Activated T-helper 1 cell treated with Interleukin-2 at 50 U/mL for 16 hours (primary cell): ENCODE data around the gene ANXA4.

ENCODE experiments used
- DNase-seq: peaks from one replicate; pipeline ENCODE4 v3.0.0-alpha.2; 2020; ENCODE audit warnings: low read depth

Gene ANXA4

DNA sequence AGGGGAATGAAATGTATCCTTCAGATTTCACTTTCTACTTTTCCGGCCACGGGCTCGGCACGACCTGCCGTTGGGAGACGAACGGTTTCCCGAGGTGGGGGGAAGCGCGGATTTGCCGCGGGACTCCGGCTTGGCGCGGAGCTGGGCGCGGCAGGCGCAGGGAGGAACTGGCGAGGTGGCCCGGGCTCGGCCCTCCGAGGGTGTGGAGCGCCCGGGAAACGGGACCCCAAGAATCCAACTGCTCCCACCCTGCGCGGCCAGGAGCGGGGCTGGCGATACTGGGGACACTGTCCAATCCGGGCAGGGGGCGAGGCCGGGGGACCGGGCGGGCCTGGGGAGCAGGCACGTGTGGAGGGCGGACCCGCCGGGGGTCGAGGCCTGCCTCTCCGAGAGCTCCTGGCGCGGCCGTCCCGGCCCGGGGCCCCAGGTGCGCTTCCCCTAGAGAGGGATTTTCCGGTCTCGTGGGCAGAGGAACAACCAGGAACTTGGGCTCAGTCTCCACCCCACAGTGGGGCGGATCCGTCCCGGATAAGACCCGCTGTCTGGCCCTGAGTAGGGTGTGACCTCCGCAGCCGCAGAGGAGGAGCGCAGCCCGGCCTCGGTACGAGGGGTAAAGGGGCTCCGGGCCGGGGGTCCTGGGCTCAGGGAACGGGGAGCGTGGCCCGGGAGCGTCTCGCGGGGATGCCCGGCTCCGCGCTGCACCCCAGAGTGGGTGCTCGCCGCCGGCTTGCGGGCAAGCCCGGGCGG, at the start of gene ANXA4:
Gene ANXA4, plus strand, starts transcription at position 560 of the 747 bp plus-strand sequence. CDS start 39,432 bp downstream, outside the sequence.
- peak; percentile 39 for DNase-seq

DNA sequence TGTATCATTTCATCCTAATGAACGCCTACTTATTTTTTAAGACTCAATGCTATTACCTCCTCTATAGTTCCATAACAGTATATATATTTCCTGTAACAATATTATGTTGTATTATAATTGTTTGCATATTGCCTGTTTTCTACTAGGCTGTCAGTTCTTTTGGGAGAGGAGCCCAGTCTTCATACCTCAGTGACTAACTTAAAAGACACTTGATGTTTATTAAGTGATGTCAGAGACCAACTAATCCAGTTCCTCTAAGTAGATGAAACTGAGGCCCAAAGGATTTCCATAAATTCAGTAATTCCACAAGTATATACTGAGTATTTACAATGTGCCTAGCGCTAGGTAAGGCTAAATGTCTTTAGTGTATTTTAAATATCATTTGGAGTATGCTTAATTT, 49.5 kb upstream of the ANXA4 start:
- DNase-seq: no peak

DNA sequence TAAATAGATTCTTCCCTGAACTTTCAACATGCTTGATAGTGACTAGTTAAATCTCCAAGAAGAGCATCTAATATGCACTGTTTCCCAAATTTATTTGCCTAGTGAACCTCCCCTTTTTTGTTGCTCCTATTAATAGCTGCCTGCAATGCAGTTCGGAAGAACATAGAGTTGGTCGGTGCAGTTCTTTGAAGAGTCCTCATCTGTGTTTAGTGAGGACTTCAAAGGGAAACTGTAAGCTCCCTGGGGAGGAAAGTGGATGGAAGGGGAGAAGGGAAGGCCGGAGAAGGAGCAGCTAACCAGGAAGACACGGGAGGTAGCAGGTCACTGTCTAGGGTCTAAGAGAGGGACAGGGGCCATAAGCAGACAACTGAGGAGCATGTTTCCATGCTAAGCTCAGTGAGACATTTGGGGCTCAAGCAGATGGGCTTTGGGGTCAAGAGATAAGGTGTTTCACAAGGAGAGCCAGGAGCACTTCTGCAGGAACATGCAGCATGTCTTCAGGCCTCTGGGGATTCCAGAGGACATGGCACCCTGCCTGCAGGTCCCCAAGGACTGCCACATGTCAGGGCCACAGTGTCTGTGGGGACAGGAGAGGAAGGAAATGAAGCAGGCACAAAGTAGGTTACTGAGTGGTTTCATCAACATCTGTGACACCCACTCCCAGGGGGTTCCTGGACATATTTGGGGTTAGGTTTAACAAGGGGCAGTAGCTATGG, 48.7 kb upstream of the ANXA4 start:
- DNase-seq: peak; percentile 9

DNA sequence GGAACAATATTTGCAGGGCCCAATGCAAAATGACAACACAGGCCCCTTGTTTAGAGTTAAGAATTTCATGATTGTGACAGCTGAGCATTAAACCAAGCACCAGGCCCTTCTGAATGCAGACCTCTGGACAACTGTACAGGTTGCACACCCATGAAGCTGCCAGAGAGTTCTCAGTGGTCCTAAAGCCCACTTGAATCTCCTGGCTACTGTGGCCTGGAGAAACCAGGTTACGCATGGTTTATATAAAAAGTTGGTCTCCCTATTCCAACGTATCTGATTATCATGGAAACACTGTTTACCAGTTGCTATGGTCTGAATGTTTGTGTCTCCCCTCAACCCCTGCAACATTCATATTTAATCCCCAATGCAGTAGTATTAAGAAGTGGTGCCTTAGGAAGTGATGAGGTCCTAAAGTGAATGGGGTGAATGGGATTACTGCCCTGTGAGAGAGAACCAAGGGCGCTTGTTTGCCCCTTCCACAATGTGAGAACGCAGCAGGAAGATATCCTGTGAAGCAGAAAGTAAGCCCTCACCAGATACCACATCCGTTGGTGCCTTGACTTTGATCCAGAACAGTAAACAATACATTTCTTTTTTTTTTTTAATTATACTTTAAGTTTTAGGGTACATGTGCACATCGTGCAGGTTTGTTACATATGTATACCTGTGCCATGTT, 48.0 kb upstream of the ANXA4 start:
- peak; percentile 29 for DNase-seq

DNA sequence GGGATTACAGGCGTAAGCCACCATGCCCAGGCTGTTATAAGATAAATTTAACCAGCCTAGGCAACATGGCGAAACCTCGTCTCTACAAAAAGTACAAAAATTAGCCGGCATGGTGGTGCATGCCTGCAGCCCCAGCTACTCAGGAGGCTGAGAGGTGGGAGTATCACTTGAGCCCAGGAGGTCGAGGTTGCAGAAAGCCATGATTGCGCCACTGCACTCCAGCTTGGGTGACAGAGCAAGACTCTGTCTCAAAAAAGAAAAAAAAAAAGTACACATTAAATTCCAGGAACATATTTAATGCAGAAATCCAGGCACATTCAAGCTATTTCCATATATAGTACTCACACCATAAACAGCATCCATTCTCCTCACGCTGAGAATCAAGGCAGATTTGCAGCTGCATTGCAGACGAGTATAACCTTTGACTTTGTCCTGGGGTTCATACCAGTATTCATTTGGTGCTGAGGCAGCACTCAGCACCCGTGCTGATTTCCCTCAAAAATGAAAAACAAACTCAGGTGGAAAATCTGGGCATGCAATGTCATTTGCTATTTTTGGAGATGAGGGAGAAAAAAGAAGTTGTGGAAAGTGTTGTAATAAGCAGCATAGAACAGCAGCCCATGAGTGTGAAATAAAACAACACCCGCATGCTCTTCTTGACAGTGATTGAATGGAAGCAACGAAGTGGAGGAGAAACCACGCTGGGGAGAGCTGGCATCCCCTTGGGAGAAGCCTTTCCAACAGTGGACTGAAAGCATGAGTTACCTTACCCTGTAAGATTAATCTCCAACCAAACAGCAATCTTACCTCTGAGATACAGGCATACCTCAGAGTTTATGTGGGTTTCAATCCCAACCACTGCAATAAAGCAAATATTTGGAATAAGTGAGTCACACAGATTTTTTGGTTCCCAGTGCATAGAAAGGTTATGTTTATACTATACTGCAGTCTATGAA, 46.8 kb upstream of the ANXA4 start:
- no peak for DNase-seq

DNA sequence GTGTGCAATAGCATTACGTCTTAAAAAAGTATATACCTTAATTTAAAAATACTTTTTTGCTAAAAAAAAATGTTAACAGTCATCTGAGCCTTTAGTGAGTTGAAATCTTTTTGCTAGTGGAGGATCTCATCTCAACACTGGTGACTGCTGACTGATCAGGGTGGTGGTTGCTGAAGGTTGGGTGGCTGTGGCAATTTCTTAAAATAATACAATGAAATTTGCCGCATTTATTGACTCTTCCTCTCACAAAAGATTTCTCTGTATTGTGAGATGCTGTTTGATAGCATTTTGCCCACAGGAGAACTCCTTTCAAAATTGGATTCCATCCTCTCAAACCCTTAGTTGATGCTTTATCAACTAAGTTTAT, 46.1 kb upstream of the ANXA4 start:
- DNase-seq: no peak

DNA sequence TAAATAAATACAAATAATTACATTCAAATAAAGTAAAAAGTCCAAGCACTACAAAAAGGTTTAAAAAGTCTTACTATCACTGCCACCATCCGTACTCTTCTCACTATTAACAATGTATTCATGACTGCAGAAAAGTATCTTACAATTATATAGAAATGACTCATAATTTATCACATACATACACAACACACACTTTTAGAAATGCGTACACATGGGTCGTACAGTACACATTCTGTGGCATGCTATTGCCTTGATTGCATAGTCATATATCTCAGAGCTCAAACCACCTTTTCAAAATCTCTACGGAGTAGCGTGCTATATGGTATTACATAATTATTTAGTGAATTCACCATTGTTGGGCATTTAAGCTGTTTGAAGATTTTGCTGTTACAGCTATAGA, 41.6 kb upstream of the ANXA4 start:
- DNase-seq: no peak

DNA sequence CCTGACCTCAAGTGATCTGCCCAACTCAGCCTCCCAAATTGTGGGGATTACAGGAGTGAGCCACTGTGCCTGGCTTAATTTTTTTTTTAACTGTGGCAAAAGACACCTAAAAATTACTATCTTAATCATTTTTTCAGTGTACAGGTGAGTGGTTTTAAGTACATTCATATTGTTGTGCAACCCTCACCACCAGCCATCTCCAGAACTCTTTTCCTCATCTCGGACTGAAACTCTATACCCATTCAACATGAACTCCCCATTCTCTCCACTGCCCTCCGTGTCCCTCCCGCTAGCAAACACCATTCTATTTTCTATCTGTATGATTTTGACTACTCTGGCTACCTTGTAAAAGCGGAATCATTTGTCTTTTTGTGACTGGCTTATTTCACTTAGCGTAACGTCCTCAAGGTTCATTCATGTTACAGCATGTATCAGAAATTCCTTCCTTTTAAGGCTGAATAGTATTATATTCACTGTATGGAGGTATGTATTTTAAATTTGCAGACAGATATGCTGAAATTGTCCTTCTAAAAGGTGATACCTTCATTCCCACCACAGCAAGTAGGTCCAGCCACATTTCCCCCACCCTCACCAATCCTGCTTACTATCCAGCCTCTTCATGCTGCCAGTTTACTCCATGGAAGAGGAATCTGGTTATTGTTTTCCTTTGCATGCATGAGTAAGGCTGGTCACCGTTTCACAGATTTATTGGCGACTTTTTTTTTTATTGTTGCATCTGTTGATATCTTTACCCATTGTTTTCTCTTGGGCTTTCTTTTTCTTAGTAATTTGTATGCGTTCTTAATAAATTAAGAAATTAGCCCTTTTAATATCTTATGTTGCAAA, 40.6 kb upstream of the ANXA4 start:
- no peak for DNase-seq

DNA sequence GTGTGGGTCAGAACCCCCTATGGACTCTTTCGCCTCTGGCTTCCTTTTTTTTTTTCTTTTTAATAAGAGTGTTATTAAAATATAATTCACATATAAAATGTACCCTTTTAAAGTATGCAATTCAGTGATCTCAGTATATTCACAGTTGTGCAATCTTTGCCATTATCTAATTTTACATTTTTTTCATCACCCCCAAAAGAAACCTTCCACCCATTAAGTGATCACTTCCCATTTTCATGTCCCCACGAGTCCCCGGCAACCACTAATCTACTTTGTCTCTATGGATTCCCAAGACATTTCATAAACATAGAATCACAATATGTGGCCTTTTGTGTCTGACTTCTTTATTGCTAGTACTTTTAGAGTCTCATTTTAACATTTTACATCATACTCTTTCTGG, 38.7 kb upstream of the ANXA4 start:
- DNase-seq: no peak

DNA sequence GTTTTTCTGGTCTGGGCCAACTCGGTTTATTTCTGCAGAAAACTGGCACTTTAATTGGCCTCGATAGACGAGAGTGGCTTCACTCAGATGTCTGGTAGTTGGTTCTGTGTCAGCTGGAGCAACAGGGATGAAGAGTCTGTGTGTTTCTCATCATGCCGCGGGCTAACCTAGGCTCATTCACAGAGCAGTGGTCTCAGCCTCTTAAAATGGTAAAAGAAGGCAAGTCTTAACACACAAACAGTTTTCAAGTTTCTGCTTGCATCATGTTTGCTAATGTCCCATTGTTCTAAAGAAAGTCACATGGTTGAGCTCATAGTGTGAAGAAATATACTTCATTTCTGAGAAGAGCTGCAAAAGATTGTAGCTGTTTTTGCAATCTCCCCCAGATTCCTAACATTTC, 37.5 kb upstream of the ANXA4 start:
- DNase-seq: no peak

DNA sequence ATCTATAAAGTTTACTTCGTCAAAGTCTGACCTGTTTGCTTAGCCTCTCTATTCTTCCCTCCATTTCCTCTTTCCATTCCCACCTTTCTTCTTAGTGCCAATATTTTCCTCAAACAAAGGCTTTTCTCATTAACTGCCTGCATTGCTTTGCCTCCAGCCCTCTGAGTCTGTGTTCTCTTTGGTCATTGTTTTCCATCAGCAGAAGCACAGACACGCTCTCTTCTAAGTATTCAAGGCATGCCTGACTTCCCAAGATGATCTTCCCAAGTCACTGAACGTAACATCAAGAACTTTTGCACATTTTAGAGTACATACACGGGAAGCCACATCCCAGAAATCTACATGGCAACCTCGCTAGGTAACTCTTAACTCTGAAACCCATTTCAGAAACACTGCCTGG, 32.6 kb upstream of the ANXA4 start:
- no peak for DNase-seq

DNA sequence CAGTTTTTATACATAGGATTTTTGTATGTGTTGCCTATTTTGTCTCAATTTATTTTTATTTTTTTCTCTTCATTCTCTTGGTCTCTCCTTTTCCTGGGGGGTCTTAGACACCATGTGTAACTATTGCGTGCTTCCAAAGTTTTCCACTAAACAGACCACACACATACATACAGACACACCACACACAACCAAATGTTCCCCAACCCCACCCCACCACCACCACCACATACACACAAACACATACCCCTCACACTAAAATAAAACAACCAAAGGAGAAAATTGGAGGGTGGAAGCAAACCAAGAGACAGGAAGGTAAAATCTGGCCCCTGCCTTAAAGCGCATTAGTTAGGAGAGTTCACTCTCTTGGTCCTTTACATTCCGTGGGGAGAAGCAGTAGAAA, 30.0 kb upstream of the ANXA4 start:
- DNase-seq: no peak

DNA sequence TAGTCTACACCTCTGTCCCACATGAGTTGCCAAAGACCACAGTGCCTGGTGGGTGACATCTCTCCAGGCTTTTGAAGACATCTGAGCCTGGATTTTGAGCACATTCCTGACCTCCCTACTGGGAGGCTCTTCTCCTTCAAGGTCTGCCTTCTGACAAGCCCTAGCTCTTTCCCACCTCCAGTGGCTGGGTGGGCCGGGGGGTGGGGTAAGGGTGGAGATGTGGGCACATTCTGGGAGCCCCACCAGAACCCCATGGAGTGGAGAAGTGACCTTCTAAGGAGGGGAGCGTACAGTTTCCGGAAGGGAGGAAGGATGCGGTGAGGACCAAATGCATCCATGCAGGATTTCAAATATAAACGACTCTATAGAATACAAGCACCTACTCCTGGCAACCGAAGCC, 27.9 kb upstream of the ANXA4 start:
- DNase-seq: no peak

DNA sequence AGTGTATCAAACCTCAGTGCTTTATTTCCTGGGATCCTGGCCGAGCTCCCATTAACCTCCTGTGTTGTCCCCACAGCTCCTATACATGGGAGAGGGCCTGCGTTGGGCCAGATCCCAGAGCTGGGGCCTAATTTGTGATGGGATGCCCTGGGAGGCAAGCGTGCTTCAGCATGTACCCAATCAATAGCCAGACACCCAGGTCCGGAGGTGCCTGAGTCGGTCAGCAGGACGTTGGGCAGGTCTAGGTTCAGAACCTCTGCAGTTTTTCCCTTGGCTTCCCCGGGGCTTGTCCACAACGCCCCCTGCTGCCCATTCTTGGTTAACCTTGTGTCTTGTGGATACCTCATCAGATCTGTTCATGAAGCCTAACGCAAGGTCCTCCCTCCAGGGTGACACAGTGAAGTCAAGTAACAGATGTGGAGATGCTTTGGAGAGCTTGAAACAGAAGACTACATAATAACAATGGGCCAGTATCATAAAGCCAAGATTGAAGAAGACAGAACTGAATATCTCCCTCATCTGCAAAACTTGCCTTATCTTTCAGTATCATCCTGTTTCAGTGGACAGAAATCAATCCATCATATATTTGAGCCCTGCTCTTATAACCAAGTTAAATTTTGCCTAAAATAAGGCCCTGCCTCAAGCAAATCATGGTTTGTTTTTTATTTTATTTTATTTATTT, 27.3 kb upstream of the ANXA4 start:
- DNase-seq: peak; percentile 73

DNA sequence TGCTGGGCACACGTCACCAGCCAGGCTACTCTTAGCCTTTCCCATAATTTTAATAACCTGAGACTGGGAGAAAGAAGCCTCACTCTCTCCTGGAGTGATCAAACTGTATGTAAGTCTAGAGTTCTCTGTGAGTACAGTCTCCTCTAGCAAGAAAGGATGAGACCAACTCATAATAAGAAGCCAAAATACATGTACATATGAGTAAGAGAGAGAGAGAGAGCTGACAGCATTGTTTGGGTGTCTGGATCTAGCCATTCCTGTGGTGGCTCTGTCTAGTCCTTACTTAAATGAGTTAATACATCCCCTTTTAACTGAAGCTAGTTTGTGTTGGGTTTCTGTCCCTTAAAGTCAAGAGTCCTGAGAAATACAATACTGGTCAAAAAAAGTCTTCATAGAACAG, 26.0 kb upstream of the ANXA4 start:
- no peak for DNase-seq

DNA sequence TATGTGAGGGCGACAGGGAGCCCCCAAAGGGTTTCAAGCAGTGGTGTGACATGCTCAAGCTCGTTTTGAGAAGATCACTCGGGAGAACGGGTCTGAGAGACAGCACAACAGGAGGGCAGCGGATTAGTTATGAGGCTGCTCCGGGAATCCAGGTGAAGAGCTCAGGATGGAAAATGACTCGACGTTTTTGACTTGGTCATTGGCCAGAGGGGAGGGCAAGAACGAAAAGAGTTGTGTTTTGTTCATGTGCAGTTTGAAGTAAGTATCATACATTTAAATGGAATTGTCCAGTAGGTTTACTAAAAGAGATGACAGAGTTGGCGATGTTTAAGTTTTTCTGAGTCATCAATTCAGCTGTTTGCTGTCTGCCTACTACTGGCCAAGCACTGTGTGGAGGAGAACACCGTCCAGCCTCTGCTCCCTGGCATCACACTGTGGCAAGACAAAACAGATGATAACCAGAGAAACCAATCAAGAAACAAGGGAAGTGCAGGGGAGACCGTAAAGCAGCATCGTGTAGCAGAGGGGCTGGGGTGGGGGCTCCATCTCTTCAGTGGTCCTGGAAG, 25.3 kb upstream of the ANXA4 start:
- no peak for DNase-seq

DNA sequence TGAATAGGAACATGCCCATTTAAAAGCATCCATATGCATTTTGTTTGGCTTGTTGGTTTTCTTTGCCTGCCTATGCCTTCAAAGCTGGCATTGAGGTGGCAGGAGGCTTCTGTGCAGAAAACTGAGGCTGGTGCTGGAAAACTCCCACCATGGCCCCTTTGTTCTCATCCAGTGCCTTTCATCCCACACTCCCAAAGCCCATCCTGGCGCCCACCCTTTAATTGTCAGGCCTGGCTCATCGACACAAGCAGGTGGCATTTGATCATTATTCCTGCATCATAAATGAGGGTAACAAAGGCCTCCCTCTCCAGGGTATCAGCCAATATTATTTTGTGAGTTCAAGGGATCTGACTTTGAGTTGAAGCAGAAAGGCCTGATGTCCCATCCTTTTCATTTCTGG, 24.7 kb upstream of the ANXA4 start:
- DNase-seq: no peak

DNA sequence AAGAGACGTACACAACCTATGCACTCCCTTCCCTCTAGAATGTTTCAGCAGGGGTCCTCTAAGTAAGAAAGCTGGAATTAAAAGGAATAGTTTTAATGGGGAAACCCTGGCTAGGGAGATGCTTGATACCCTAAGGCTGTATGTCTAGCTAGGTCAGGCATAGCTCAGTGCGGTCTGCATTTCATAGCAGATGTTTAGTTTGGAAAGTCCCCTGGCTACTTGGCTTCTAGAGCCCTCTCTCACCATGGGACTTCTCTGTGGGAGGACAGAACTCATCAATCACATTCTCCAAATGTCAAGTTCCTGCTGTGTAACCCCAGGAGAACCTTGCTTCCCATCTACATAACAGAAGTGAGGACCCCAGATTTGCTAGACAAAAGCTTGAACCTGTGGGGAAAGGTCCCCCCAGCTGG, 24.1 kb upstream of the ANXA4 start:
- no peak for DNase-seq

DNA sequence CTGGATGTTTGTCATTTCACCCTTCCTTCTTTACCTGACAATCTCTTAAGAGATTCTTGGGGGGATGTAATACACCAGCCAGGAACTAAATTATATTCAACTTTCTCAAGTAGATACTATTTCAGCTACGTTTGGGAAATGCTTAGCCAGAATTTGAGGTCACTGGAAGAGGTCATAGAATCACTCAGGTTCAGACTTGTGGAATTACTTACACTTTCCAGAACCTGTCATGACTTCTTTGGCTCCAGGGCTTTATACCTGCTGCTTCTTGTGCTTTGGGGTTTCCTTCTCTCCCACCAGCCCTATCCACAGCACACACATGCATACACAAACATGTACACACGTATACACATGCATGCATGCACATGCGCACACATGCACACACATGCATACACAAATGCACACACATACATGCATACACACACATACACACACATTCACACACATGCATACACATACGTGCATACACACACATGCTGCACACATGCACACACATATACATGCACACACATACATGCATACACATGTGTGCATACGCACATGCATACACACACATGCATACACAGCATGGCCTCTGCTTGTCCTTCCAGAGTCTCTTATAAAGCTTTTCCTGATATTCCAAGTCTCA, 23.5 kb upstream of the ANXA4 start:
- DNase-seq: no peak

DNA sequence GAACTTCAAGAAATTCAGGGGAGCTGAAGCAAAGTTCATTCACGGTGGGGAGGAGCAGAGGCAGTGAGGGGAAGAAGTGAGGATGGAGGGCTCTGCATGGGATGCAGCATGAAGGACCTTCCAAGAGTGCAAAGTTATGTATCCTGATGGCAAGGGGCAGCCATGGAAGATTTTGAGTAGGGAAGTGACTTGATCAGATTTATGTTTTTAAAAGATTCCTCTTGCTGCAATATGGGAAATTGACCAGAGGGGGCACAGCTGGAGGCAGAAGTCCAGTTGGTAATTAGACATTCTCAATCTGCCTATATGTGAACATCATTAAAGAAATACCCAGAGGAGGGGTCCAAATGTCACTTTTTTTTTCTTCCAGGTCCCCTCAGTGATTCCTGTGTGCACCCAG, 21.5 kb upstream of the ANXA4 start:
- DNase-seq: no peak
